Ovary (tissue), 9 donors: Measurements from ENCODE around the gene SPRED1. TPM values are rescaled to one million over a fixed set of nuclear protein-coding genes. Genes with fewer than 3 reads are reported as not detected.

Experiments used
- DNase-seq, 5 donors: peaks; one replicate each; pipeline ENCODE4 v3.0.0-alpha.2; 2019 to 2020
- H3K27ac ChIP-seq, 2 donors: fragments of 200-600 bp; one replicate each; pipeline versions ENCODE4 v1.5.1 to v1.8.0; 2019 to 2022
- H3K27me3 ChIP-seq: fragments of 200-600 bp; one replicate; pipeline ENCODE4 v1.8.0; 2022
- H3K36me3 ChIP-seq: fragments of 200-600 bp; sonication (generic); one replicate; pipeline ENCODE4 v1.5.1; 2019
- H3K4me1 ChIP-seq: one replicate; pipeline ENCODE4 v1.8.1; 2013; ENCODE audit warnings: mild to moderate bottlenecking, moderate library complexity; ENCODE audit not compliant: insufficient read depth
- H3K4me3 ChIP-seq: fragments of 200-600 bp; sonication (generic); one replicate; pipeline ENCODE4 v1.5.1; 2017
- H3K9me3 ChIP-seq, 2 donors: fragments of 200-600 bp in 1 of 2; sonication (generic) in 1 of 2; one replicate each; pipeline versions ENCODE4 v1.5.1 to v1.8.1; 2013 to 2019; ENCODE audit warnings: mild to moderate bottlenecking in 1 of 2, moderate library complexity in 1 of 2
- EP300 ChIP-seq: sonication (generic); formaldehyde crosslinking; IDR thresholded peaks from one replicate; pipeline ENCODE4 v1.6.1; 2017; ENCODE audit warnings: antibody characterized with exemption
- POLR2A ChIP-seq: fragments of 450-650 bp; IDR thresholded peaks from one replicate; pipeline ENCODE4 v1.6.1; 2017; ENCODE audit warnings: antibody characterized with exemption, mild to moderate bottlenecking, moderate library complexity
- WGBS, 3 donors: extraction: QIAGEN DNeasy Blood & Tissue Kit in 1 of 3; methylation state at CpG; one replicate each; pipeline versions ENCODE4 v1.1.5 to v1.1.7; 2013 to 2017; 5-methylcytosine and 5-hydroxymethylcytosine counted together
- intact Hi-C, 4 donors: fragments of 100-400 bp; cut with DNase I; formaldehyde crosslinking; loops; one replicate each; pipeline versions ENCODE4 v1.11.0 to v1.15.1; 2022 to 2023
- polyA plus RNA-seq, 2 donors: library from polyadenylated mRNA; stranded (reverse); fragments of 200-250 nt in 1 of 2; fragments of 350-450 nt in 1 of 2; fragmentation: Illumina TruSeq in 1 of 2; extraction: RNeasy Lipid Tissue Mini Kit (QIAGEN cat#74804) in 1 of 2; gene quantifications; one replicate each; pipeline ENCODE4 v1.2.3, GENCODE V29; 2013 to 2014
- total RNA-seq, 7 donors: library from RNA; depleted of rRNA in 2 of 7; stranded (reverse); fragments of >200 nt in 2 of 7; fragmentation: NEBNext Ultra II Directional in 3 of 7; extraction: Animal tissue kit (Norgen Biotek cat#: 25700) in 3 of 7; gene quantifications; one replicate each; pipeline versions ENCODE4 v1.1.0 to v1.2.4, GENCODE V29; 2016 to 2023
- TF ChIP-seq, protein P1 (sequence below), 3 donors: fragments of 450-650 bp in 2 of 3; fragments of 200-600 bp in 1 of 3; IDR thresholded peaks; one replicate each; pipeline versions ENCODE4 v1.5.1 to v1.8.0; 2016 to 2022; ENCODE audit warnings: antibody characterized with exemption in 3 of 3, mild to moderate bottlenecking in 1 of 3
- donor health status: DM: no; HTN: no; CAD: no; lungs with moderate emphysema.
- donor health status: DM: no; HTN: no; CAD: no.
- donor health status: Bipolar disorder and iron deficiency.
- donor health status: DM: yes; HTN: yes; CAD: no.
- donor health status: DM: no; HTN: no; CAD: no.
- donor health status: DM: yes; HTN: yes; CAD: no.

SPRED1 gene
- total and polyA plus RNA-seq, 9 donors, result 8.5 to 30.5 (median 20.4) TPM

DNA sequence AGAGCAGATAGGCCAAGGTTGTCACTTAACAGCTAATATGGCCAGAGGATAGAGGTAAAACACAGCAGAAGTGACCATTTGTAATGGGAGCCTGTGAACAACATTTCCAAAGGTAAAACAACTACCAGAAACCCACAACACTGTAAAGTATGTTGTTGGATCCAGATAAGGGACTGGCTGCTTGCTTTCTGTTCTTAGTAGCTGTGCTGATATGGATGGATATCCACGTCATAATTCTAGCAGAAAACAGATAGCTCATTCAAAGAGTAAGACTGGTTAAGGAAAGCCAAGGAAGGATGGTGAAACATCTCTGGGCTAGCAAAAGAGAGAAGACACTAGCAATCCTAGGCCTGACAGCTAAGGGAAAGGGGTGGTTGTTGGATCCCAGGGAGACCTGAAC lies 36.9 kb upstream of the SPRED1 start:
- no peaks in the 10 kb centered on the region for H3K9me3 ChIP-seq
- H3K36me3 ChIP-seq, result no peaks in the 10 kb centered on the region
- H3K4me3 ChIP-seq, result no peak overlapping the region
- H3K27ac ChIP-seq, result no peak overlapping the region
- intact Hi-C loops, result no loop called here
- DNase-seq, result no peak
- TF ChIP-seq, protein P1, sequence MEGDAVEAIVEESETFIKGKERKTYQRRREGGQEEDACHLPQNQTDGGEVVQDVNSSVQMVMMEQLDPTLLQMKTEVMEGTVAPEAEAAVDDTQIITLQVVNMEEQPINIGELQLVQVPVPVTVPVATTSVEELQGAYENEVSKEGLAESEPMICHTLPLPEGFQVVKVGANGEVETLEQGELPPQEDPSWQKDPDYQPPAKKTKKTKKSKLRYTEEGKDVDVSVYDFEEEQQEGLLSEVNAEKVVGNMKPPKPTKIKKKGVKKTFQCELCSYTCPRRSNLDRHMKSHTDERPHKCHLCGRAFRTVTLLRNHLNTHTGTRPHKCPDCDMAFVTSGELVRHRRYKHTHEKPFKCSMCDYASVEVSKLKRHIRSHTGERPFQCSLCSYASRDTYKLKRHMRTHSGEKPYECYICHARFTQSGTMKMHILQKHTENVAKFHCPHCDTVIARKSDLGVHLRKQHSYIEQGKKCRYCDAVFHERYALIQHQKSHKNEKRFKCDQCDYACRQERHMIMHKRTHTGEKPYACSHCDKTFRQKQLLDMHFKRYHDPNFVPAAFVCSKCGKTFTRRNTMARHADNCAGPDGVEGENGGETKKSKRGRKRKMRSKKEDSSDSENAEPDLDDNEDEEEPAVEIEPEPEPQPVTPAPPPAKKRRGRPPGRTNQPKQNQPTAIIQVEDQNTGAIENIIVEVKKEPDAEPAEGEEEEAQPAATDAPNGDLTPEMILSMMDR (IDR thresholded peaks at IDR 0.05), result no peak
- TF ChIP-seq POLR2A (no peak), EP300 (no peak)
- H3K27me3 ChIP-seq, result no peaks in the 10 kb centered on the region
- 64 to 71% (median 70%) methylated on average over 1 of the region's 1 CpG for WGBS, 3 donors
- H3K4me1 ChIP-seq, result no peaks in the 10 kb centered on the region

DNA sequence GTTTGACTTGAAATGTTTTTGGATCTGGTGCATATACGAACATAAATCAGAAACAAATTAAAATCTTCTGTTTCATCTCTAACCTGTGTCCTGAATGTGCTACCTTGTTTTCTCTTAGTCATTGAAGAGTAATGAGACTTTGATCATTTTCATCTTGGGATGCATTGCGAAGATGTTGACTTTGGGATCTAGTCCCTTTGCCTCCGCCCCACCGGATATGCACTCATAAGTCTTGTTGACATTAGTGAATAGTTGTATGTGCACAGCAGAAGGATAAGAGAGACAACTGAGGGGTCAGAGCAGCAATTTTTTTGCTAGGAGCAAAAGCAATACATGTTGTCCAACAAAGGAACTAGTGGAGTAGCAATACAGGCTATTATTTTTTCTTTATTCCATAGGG lies 35.9 kb upstream of the SPRED1 start:
- intact Hi-C loops, result no loop called here
- TF ChIP-seq POLR2A (no peak), EP300 (no peak)
- TF ChIP-seq, protein P1 (IDR thresholded peaks at IDR 0.05), result no peak
- 77 to 84% (median 83%) methylated on average over 4 of the region's 4 CpGs for WGBS, 3 donors
- Histone ChIP-seq H3K9me3 (no peaks in the 10 kb centered on the region), H3K36me3 (no peaks in the 10 kb centered on the region), H3K27ac (no peak overlapping the region), H3K4me3 (no peak overlapping the region), H3K27me3 (no peaks in the 10 kb centered on the region), H3K4me1 (no peaks in the 10 kb centered on the region)
- DNase-seq, result no peak

DNA sequence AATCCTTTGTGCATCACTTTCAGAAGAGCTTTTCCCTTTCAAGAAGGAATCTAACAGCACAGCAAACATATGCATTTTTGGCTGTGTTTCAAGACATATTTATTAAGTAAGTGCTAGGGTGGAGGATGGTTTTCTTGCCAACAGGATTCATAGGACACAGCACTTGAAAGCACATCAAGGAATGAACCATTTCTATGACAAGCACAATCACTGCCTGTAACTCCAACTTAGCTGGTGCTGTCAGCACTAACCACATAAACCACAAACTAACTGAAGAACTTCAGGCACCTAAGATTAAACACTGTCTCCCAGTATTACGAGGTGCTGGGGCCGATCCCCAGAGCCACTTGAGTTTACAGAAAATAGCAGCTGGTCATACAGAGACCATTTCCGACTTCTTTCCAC lies 35.4 kb upstream of the SPRED1 start:
- no peaks in the 10 kb centered on the region for H3K36me3 ChIP-seq
- no peak overlapping the region for H3K4me3 ChIP-seq
- H3K27me3 ChIP-seq, result no peaks in the 10 kb centered on the region
- no peaks in the 10 kb centered on the region for H3K9me3 ChIP-seq
- intact Hi-C loops, result no loop called here
- 75 to 76% (median 75%) methylated on average over 3 of the region's 3 CpGs for WGBS, 3 donors
- no peaks in the 10 kb centered on the region for H3K4me1 ChIP-seq
- no peak for TF ChIP-seq EP300
- TF ChIP-seq, protein P1 (IDR thresholded peaks at IDR 0.05), result no peak
- TF ChIP-seq POLR2A, result no peak
- no peak for DNase-seq
- H3K27ac ChIP-seq, result no peak overlapping the region

DNA sequence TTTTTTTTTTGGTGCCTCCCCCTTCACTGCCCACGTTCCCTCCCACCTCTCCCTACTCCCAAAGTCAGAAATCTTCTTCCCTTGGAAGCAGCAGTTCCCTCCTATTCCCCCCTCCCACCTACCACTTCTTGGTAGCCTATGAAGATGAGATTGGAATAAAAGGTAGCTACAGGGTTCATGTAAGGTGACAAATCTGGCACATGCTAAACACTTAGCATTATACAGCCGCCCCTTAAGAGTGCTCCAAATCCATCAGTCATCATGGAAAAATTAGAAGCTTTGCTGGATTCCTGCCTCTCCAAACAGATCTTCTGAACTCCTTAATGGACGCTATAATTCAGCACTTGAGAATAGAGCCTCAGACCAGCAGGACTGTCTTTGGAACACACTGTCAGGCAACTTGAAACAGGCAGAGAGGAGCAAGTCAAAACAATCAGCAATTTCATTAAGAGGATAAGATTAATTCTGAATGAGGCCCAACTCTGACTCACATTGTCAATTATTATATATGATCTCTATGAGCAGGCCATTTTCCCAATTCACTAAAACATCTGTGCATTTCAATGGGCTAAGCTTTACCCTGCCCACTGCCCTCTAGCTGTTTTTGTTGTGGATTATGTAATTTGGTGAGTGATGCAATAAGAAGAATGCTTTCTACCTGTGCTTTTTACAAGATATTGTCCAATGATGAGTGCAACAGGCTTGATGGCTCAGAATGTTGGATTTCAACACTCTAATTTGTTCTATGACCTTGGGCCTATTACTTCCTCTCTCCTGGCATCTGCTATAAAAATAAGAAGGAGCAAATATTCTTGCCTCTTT lies 34.6 kb upstream of the SPRED1 start:
- H3K27me3 ChIP-seq, result no peaks in the 10 kb centered on the region
- H3K36me3 ChIP-seq, result no peaks in the 10 kb centered on the region
- DNase-seq, result no peak
- no peak overlapping the region for H3K4me3 ChIP-seq
- H3K27ac ChIP-seq, result no peak overlapping the region
- TF ChIP-seq, protein P1 (IDR thresholded peaks at IDR 0.05), result no peak
- TF ChIP-seq POLR2A (no peak), EP300 (no peak)
- WGBS, 3 donors, result 59 to 94% (median 92%) methylated on average over 3 of the region's 3 CpGs
- H3K9me3 ChIP-seq, result no peaks in the 10 kb centered on the region
- no peaks in the 10 kb centered on the region for H3K4me1 ChIP-seq
- intact Hi-C loops, result no loop called here
